Measurements from ENCODE around the gene TOP3B.

DNA sequence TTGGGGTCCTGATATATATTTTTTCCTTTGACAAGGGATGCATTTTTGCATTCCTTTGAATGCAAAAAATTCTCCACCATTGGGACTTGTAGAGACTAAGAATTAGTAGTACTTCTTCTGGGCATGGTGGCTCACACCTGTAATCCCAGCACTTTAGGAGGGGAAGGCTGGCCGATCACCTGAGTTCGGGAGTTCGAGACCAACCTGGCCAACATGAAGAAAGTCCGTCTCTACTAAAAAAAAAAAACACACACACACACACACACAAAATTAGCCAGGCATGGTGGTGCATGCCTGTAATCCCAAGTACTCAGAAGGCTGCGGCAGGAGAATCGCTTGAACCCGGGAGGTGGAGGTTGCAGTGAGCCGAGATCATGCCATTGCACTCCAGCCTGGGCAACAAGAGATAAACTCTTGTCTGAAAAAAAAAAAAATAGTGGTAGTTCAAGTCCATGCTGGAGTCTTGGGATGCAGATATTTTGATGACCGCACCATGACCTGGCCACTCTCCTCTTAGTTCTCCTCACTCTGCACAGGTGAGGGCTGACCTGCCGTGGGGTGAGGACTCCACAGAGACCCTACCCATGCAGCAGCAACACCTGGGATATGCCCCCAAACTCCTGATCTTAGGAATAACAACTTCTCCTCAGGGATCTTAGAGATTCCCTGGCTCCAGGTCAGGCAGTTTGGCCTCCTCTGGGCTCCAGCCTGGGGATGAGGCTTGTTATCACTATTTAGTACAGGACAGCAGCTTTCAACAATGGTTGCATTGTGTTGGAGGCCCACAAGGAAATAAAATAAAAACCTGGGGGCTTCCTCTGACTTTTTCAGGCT is 36.5 kb upstream of the TOP3B start:
- TF ChIP-seq, protein P1, sequence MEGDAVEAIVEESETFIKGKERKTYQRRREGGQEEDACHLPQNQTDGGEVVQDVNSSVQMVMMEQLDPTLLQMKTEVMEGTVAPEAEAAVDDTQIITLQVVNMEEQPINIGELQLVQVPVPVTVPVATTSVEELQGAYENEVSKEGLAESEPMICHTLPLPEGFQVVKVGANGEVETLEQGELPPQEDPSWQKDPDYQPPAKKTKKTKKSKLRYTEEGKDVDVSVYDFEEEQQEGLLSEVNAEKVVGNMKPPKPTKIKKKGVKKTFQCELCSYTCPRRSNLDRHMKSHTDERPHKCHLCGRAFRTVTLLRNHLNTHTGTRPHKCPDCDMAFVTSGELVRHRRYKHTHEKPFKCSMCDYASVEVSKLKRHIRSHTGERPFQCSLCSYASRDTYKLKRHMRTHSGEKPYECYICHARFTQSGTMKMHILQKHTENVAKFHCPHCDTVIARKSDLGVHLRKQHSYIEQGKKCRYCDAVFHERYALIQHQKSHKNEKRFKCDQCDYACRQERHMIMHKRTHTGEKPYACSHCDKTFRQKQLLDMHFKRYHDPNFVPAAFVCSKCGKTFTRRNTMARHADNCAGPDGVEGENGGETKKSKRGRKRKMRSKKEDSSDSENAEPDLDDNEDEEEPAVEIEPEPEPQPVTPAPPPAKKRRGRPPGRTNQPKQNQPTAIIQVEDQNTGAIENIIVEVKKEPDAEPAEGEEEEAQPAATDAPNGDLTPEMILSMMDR (IDR thresholded peaks at IDR 0.05) = no peak
- TF ChIP-seq EP300 (IDR thresholded peaks at IDR 0.05) (no peak), POLR2AphosphoS5 (IDR thresholded peaks at IDR 0.05) (no peak)
